ENCODE data around the gene PRR16.

DNA sequence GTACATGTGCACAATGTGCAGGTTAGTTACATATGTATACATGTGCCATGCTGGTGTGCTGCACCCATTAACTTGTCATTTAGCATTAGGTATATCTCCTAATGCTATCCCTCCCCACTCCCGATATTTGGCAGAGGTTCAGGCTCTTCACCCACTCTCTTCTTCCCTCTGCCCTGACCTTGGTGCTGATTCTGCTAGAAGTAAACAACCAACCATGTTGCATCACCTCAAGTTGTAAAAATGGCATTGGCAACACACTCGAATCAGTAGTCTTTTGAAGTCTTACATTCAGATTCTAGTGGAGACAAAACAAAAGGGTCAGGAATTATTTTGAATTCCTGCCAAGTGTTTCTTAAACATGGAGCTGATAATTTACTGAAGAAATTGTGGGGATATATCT lies 40.0 kb downstream of the PRR16 start:
- TF ChIP-seq, protein P1, sequence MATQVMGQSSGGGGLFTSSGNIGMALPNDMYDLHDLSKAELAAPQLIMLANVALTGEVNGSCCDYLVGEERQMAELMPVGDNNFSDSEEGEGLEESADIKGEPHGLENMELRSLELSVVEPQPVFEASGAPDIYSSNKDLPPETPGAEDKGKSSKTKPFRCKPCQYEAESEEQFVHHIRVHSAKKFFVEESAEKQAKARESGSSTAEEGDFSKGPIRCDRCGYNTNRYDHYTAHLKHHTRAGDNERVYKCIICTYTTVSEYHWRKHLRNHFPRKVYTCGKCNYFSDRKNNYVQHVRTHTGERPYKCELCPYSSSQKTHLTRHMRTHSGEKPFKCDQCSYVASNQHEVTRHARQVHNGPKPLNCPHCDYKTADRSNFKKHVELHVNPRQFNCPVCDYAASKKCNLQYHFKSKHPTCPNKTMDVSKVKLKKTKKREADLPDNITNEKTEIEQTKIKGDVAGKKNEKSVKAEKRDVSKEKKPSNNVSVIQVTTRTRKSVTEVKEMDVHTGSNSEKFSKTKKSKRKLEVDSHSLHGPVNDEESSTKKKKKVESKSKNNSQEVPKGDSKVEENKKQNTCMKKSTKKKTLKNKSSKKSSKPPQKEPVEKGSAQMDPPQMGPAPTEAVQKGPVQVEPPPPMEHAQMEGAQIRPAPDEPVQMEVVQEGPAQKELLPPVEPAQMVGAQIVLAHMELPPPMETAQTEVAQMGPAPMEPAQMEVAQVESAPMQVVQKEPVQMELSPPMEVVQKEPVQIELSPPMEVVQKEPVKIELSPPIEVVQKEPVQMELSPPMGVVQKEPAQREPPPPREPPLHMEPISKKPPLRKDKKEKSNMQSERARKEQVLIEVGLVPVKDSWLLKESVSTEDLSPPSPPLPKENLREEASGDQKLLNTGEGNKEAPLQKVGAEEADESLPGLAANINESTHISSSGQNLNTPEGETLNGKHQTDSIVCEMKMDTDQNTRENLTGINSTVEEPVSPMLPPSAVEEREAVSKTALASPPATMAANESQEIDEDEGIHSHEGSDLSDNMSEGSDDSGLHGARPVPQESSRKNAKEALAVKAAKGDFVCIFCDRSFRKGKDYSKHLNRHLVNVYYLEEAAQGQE (IDR thresholded peaks at IDR 0.05; ENCODE audit: insufficient read depth in 1 of 2, low read depth in 2 of 2, low read length in 1 of 2): no peak
- TF ChIP-seq, protein P2, sequence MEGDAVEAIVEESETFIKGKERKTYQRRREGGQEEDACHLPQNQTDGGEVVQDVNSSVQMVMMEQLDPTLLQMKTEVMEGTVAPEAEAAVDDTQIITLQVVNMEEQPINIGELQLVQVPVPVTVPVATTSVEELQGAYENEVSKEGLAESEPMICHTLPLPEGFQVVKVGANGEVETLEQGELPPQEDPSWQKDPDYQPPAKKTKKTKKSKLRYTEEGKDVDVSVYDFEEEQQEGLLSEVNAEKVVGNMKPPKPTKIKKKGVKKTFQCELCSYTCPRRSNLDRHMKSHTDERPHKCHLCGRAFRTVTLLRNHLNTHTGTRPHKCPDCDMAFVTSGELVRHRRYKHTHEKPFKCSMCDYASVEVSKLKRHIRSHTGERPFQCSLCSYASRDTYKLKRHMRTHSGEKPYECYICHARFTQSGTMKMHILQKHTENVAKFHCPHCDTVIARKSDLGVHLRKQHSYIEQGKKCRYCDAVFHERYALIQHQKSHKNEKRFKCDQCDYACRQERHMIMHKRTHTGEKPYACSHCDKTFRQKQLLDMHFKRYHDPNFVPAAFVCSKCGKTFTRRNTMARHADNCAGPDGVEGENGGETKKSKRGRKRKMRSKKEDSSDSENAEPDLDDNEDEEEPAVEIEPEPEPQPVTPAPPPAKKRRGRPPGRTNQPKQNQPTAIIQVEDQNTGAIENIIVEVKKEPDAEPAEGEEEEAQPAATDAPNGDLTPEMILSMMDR (IDR thresholded peaks at IDR 0.05): no peak
- TF ChIP-seq SIN3A (IDR thresholded peaks at IDR 0.05; ENCODE audit: borderline replicate concordance, insufficient read depth, low read depth, low read length) (no peak), POLR2AphosphoS5 (IDR thresholded peaks at IDR 0.05; ENCODE audit: low read depth, low read length) (no peak)

Data from Panc1 (cell line).